ENCODE data around the gene THSD8.

THSD8 gene

GRCh38 chr19:12774588-12775555 is 27.0 kb upstream of the THSD8 start, which contains the start of gene HOOK2:
Gene HOOK2, minus strand, starts transcription at chr19:12775552. Its CDS starts 103 bp downstream, at chr19:12775449.
- H3K4me3 ChIP-seq (ENCODE audit: low read length), result peak within 1 kb of the TSS; percentile 74
- no peak for TF ChIP-seq ZNF274 (IDR thresholded peaks at IDR 0.05; ENCODE audit: low read depth, low read length)

DNA sequence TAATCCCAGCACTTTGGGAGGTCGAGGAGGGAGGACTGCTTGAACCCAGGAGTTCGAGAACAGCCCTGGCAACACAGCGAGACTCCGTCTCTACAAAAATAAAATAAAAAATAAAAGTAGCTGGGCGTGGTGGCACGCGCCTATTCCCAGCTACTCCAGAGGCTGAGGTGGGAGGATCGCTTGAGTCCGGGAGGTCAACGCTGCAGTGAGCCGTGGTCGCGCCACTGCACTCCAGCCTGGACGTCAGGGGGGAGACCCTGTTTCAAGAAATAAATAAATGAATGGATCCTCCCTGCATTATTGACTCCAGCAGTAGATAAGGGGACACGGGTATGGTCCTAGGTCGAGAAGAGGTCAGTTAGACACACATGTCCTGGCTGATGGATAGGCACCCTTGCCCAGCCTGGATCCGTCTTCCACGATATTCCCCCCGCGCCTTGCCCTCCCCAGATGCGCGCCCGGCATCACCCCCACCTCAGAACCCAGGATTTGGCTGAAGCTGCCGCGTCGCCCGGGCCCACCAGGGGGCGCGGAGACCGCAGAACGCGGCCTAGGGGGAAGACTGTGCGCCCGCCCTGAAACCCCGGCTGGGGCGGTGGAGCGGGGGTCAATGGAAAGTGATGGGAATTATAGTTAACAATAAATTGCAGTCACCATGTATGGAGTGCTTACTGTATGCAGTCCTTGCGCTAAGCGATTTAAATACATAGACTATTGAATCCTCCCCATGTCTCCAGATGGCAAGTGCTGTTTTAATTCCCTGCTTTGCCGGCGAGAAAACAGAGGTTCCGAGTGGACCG is 24.5 kb upstream of the THSD8 start:
- H3K4me3 ChIP-seq (ENCODE audit: low read length), result peak overlapping the region; percentile 80
- no peak for TF ChIP-seq ZNF274 (IDR thresholded peaks at IDR 0.05; ENCODE audit: low read depth, low read length)

DNA sequence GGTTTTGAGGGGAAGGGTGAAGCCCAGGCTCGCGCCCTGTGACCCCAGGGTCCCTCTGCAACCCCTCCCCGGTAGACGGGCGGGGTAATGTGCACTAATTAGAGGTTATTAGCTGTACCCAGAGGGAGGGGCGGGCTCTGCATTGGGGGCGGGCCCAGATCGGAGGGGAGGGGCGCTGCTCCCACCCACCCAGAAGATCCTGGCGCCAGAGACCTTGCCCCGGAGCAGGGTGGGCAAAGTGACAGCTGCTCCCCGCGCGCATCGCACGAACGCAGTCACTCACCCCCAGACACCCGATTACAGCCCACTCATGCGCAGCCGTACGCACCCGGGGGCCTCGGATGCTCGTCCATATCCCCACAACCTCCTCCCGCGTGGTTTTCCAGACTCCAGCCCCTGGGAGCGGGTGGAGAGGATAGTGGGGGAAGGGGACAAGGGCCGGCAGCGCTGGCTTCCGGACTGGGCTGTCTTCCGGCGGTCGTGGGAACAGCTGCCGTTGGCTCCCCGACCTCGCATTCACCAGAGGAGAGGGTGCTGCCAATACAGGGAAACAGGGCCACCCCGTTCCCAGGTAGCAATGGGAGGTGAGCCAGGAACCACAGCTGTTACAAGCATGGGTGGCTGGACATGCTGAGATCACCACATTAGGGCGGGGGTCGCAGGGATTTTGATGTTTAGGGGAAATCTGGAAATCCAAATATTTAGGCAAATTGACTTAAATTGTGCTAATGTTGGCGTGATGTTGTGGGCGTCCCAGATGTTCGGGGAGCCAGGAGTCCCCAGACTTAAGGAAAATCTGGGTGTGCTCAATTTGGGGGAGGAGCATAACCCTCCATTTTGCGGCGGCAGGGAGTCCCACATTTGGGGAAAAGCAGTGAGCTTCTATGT is 23.6 kb upstream of the THSD8 start:
- TF ChIP-seq ZNF274 (IDR thresholded peaks at IDR 0.05; ENCODE audit: low read depth, low read length), result no peak
- H3K4me3 ChIP-seq (ENCODE audit: low read length), result peak overlapping the region; percentile 80

GRCh38 chr19:12778905-12779161 is 23.0 kb upstream of the THSD8 start:
- no peak overlapping the region; the same call in 1 of the 2 replicates for H3K4me3 ChIP-seq (ENCODE audit: low read length)

GRCh38 chr19:12779162-12779993 is 22.5 kb upstream of the THSD8 start:
- TF ChIP-seq ZNF274 (IDR thresholded peaks at IDR 0.05; ENCODE audit: low read depth, low read length), result no peak
- no peak overlapping the region for H3K4me3 ChIP-seq (ENCODE audit: low read length)

More at GRCh38 chr19:12778905-12779161, 23.0 kb upstream of the THSD8 start:
- TF ChIP-seq ZNF274 (IDR thresholded peaks at IDR 0.05; ENCODE audit: low read depth, low read length), result no peak

DNA sequence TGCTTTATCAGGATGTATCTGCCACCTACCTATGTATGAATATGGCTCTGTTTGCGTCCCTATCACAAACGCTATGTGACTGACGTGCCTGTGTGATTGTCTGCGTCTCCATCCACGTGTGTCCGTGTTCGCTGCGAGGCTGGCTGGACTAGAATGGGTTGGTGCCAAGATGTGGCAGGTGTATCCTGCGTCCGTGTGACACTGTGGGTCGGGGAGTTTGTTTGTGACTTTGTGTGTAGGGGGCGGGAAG is 19.8 kb upstream of the THSD8 start:
- peak overlapping the region; percentile 57; the same call in 1 of the 2 replicates for H3K4me3 ChIP-seq (ENCODE audit: low read length)
- TF ChIP-seq ZNF274 (IDR thresholded peaks at IDR 0.05; ENCODE audit: low read depth, low read length), result no peak

DNA sequence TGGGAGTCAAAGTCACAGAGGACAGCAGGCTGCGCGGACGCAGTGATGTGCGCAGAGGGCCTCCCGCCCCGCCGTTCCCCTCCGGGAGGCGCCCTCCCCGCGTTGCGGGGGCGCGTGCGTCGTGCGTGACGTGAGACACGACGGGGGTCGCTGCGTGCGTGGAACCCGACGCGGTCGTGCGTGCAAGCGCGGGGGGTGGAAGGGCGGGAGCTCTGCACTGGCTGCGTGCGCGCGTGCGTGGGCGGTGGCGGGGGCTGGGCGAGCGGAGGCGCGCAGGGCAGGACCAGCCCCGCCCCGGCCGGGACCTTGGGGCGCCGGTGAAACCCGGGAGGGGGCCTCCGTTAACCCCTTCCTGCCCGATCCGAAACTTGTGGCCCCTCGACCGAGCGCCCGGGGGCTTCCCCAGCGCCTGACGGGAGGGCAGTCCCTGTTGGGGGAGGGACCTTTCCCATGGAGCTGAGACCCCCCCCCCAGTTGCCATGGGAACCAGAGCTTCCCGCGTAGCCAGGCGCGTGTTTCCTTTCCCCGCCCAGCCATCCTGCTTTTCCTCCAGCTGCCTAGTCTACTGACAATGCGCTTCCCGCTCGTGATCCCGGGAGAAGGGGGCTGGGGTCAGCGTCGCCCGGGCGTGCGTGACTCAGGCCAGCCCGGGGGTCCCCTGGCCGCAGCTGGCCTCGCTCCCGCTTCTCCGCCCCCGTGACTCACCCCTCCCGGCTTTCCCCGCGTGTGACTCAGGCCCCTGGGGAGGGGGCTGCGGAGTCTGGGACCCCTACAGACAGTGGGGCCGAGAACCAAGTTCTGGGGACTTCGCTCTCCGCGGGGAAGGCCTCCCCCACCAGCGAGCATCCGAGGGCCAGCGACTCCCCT is 19.2 kb upstream of the THSD8 start:
- H3K4me3 ChIP-seq (ENCODE audit: low read length), result peak overlapping the region; percentile 57; the same call in 1 of the 2 replicates
- TF ChIP-seq ZNF274 (IDR thresholded peaks at IDR 0.05; ENCODE audit: low read depth, low read length), result no peak

GRCh38 chr19:12783291-12783848 is 18.5 kb upstream of the THSD8 start:
- no peak overlapping the region; the same call in 1 of the 2 replicates for H3K4me3 ChIP-seq (ENCODE audit: low read length)
- no peak for TF ChIP-seq ZNF274 (IDR thresholded peaks at IDR 0.05; ENCODE audit: low read depth, low read length)

DNA sequence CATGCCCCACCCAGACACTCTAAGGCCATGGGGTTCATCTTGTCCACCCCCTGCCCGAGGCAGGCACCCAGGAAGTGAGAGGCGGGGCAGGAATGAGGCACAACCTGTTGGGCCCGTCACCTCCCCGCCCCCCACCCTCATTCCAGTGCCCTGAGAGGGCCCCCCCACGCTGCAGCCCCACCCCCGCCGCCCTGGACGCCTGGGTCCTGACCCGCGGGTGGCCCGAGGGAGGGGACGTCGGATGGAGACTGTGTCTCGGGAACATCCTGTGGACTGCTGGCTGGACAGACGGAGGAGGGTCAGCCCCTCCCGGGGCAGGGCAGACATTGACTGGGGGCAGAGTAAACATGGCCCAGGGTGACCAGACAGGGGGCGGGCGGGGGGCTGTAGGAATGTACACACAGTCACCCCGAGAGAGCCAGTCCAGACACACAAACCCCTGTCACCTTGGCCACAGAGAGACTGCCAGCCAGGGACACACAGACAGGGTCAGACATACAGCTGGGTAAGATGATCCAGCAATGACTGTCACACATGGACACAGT is 17.9 kb upstream of the THSD8 start:
- TF ChIP-seq ZNF274 (IDR thresholded peaks at IDR 0.05; ENCODE audit: low read depth, low read length), result no peak
- H3K4me3 ChIP-seq (ENCODE audit: low read length), result no peak overlapping the region

DNA sequence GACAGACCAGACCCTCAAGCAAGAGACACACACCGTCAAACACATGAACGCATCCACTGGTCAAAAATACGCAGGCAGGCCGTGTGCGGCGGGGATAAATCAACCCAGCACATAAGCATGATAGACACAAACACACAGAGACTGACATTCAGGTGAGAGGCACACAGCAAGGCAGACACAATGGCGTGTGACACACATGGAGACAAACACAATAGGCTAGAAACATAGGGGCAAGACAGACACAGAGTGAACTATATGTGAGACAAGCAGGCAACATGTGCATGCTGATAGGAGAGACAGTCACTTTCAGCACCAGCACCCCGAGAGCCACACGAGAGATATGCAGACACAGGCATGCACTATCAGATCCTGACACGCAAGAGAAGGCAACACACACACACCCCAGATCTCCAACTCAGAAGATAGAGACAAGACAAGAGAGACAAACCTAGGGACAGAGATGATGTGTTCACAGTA is 17.4 kb upstream of the THSD8 start:
- no peak for TF ChIP-seq ZNF274 (IDR thresholded peaks at IDR 0.05; ENCODE audit: low read depth, low read length)
- no peak overlapping the region for H3K4me3 ChIP-seq (ENCODE audit: low read length)

DNA sequence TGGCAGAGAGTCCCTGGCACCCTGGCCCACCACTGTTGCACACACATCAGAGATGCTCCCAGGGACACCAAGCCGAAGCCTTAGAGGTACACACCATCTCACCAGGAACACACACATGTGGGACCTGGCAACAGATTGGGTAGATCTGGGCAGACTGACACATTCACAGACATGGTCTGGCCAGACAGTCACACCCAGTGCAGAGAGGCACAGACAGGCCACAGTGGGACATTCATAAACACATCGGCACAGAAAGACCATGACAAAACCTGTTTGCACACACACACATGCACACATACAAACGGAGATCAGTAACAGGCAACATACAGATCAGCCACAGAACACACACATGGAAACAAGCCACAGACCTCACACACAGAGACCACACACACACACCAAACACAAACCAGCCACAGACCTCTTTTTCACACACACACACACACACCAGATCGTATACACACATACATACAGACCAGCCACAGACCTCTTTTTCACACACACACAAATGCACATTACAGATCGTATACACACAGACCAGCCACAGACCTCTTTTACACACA is 16.9 kb upstream of the THSD8 start:
- H3K4me3 ChIP-seq (ENCODE audit: low read length), result no peak overlapping the region
- no peak for TF ChIP-seq ZNF274 (IDR thresholded peaks at IDR 0.05; ENCODE audit: low read depth, low read length)
